Natural killer cell treated with Interleukin-12 subunit alpha and Interleukin-12 subunit beta and Interleukin-15 and Interleukin-18, amount 100 ng/mL, for 72 hours (primary cell): ENCODE measurements around the gene WNT5A. TPM values are rescaled to one million over a fixed set of nuclear protein-coding genes. Genes with fewer than 3 reads are reported as not detected.

Experiments used
- ATAC-seq, 2 donors: fragments of 150-1000 bp; cut with Tn5 transposase in 1 of 2; sonication (Bioruptor Pico), chemical (Tn5 transposase) in 1 of 2; 2 replicates each; pipeline ENCODE4 v1.10.0; 2021
- DNase-seq: peaks from one replicate; pipeline ENCODE4 v3.0.0; 2022; ENCODE audit warnings: low spot score
- H3K27ac Mint-ChIP-seq, 2 donors: 1 replicate in 1 of 2; 2 replicates in 1 of 2; pipeline ENCODE4 v1.8.0; 2022; ENCODE audit warnings: mixed read lengths in 2 of 2, mild to moderate bottlenecking in 1 of 2, moderate library complexity in 1 of 2
- H3K27me3 Mint-ChIP-seq, 2 donors: 1 replicate in 1 of 2; 2 replicates in 1 of 2; pipeline ENCODE4 v1.8.0; 2022; ENCODE audit warnings: mixed read lengths in 2 of 2
- H3K36me3 Mint-ChIP-seq: one replicate; pipeline ENCODE4 v1.8.0; 2022; ENCODE audit warnings: mixed read lengths
- H3K4me1 Mint-ChIP-seq, 2 donors: 1 replicate in 1 of 2; 2 replicates in 1 of 2; pipeline ENCODE4 v1.8.0; 2022; ENCODE audit warnings: low read depth in 2 of 2, mixed read lengths in 2 of 2, mild to moderate bottlenecking in 1 of 2
- H3K4me3 Mint-ChIP-seq: one replicate; pipeline ENCODE4 v1.8.0; 2022; ENCODE audit warnings: mixed read lengths
- H3K9me3 Mint-ChIP-seq: 2 replicates; pipeline ENCODE4 v1.8.0; 2022; ENCODE audit warnings: mixed read lengths
- total RNA-seq, 2 donors: library from RNA; stranded (reverse); gene quantifications; one replicate each; pipeline ENCODE4 v1.2.3, GENCODE V29; 2022

The WNT5A gene
- total RNA-seq, 2 donors from 2014 or later: not detected

DNA sequence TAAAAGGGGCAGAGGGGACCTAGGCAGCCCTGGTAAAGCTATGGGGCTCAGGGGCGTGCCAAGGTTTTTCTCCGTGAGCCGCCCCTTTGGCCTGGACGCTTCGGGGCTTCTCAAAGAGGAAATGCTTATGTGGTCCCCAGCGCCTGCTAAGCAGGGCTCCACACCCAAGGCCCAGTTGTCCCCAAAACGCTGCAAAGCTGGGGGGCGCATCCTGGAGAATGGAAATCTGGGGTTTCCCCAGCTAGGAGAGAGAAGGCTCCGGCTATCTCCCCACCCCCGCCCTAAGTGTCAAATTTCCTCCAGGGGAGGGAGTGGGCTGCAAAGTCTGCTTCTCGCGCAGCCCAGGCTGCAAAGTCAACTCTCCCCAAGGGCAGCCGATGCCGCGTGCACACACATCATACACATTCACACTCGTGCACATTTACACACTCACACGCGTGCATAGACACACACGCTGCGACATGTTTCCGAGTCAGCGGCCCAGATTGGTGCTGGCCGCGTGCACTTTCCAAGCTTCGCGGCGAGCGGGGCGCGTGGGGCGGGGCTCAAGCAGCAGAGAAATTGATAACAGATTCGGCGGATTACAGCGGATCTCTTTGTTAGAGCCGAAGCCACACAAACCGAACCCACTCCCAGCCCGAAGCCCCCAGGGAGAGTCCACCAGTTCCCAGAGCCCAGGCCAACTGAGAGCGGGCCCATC is 4.5 kb downstream of the WNT5A start:
- Mint-ChIP-seq H3K36me3 (peaks cover 6% of the 10 kb centered on the region), H3K27me3 (peaks cover 44 to 55% of the 10 kb centered on the region in 2 donors), H3K4me3 (no peak overlapping the region), H3K27ac (no peak overlapping the region), H3K4me1 (no peaks in the 10 kb centered on the region), H3K9me3 (no peaks in the 10 kb centered on the region)
- ATAC-seq (no peak), DNase-seq (no peak)

DNA sequence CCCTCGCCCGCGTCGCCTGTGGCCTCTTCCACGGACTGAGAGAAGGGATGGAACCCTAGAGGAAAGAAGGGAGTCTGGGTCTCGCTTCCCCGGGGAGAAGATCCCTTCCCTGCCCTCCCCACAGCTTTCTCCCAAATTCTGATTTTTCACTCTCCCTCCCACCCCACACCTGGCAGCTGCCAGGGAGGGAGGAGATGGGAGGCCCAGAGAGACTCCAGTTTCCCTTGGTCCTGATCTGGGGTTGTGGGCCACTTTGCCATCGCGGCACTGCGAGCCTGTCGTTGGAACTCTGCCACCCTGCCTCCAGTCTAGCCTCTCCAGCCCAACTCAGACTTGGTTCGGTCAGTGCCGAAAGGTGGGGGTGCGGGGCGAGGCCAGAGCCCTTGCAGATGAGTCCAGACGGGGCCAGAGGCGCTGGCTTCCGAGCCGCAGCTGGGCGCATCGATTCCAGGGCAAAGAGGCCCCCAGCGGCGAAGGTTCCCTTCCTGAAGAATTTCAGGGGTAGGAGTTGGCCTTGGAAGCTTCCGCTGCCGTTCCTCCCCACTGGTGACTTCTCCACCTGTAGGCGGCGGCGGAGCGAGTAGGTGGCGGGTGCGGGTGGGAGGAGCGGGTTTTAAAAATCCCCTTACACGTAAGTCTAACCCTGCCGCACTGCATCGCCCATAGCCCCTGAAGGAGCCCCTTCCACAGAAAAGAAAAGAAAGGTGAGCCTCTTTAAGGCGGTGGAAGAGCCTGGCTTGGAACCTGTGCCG is 5.2 kb downstream of the WNT5A start:
- Mint-ChIP-seq H3K4me3 (no peak overlapping the region), H3K27ac (no peak overlapping the region), H3K4me1 (no peaks in the 10 kb centered on the region), H3K27me3 (peaks cover 47 to 60% of the 10 kb centered on the region in 2 donors), H3K9me3 (no peaks in the 10 kb centered on the region), H3K36me3 (peaks cover 6% of the 10 kb centered on the region)
- DNase-seq: no peak
- ATAC-seq: no peak

DNA sequence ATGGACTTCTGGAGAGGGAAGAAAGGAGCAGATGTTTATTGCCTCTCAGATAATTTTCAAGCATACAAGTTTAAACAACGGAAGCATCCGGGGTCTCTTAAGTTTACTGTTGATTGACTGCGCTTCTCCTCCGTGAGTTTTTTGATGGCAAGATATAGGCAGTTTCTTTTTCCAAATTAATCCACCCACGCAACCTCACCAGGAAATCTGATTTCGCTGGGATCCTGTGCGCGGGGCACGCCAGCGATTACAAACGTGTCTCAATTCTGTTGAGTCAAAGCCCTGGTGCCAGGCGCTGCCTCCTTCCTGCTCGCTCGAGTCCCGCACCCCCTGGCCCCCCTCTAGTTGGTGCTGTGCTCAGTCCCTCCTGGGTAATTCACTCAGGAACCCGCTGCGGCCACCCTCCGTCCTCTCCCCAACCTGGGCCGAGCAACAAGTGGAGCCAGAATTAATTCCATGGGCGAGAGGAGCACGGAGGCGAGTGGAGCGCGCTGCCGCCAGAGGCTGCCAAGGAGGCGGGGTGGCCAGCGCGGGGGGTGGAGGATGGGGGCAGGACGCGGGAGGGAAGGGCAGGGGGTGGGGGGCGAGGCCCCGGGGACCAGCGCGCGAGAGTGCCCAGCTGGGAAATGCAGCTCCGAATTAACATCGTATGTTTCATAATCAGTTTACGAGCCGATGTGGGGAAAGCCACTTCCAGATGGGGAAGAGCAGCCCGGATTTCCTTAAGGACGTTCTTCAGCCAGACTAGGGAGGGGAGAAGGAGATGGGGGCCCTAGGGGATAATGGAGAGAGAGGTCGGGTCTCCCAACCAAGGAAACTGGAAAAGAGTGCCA is 6.0 kb downstream of the WNT5A start:
- DNase-seq (no peak), ATAC-seq (peak in 1 of 2 donors; percentile 17)
- H3K36me3 Mint-ChIP-seq: peaks cover 6% of the 10 kb centered on the region
- H3K4me1 Mint-ChIP-seq: no peaks in the 10 kb centered on the region
- H3K4me3 Mint-ChIP-seq: no peak overlapping the region
- H3K9me3 Mint-ChIP-seq: no peaks in the 10 kb centered on the region
- peaks cover 42 to 55% of the 10 kb centered on the region in 2 donors for H3K27me3 Mint-ChIP-seq
- no peak overlapping the region for H3K27ac Mint-ChIP-seq

DNA sequence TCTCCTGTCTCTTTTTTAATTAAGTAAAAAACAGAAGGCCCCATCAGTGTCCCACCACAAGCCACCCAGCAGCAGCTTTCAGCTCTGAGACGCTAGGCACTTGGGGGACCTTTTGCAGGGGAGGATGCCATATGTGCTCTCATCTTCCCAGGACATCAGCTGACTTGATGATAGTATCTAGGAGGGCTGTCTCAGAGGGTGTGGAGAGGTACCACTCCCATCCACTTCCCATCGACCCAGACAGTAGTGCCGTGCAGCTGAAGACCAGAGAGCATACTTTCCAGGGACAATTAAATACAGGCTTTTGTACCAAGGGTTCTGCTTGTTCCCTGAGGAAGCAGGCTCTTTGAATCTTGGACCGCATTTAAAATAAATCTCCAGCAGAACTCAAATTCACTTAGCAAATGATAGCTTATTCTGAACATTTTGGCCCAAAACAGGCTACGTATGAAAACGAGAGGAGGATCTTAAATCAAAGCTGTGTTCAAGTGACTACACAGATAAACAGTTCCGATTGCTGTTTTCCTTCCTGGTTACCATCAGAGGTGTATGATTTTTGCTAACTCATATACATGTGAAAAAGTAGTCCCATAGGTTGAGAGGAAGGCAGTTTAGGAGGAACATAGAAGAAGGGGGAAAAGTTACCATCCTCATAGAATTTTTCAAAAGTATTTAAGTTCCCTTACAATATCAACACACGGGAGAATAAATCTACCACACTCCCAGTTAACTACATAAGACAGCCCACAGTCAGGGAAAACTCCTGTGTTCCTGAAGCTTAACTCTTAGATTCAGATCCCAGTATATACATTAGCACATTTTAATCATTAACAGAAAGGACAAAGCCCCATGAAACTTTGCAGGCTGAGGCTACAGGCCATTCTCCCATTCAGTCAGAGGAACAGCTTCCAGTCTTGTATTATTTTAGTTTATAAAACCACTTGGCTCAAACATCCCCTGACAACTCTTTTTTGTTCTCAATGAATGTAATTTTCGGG is 9.5 kb downstream of the WNT5A start:
- Mint-ChIP-seq H3K4me1 (no peaks in the 10 kb centered on the region), H3K9me3 (no peaks in the 10 kb centered on the region), H3K27ac (no peak overlapping the region), H3K4me3 (no peak overlapping the region), H3K36me3 (no peaks in the 10 kb centered on the region), H3K27me3 (peaks cover 27 to 41% of the 10 kb centered on the region in 2 donors)
- no peak for DNase-seq
- ATAC-seq: no peak

DNA sequence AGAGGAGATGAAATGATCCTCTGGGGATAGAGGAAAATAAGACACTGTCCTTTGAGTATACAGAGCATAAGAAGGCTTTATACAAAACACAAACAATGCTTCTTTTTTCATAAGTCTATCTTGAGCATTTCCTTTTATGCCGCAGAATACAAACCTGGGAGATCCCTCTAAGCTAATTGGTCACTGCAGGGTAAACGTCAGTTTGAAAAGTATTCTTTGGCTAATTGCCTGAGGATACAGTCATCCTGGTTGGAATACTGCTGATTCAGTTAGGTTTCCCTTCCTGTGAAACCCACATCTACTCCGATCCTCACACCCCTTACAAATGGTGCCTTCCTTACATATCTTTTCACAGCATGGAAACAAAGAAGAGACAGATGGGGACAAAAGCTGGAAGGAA is 10.6 kb downstream of the WNT5A start:
- ATAC-seq: no peak
- no peaks in the 10 kb centered on the region for H3K4me1 Mint-ChIP-seq
- no peak overlapping the region for H3K4me3 Mint-ChIP-seq
- H3K27me3 Mint-ChIP-seq: peaks cover 26 to 41% of the 10 kb centered on the region in 2 donors
- no peaks in the 10 kb centered on the region for H3K36me3 Mint-ChIP-seq
- DNase-seq: no peak
- H3K27ac Mint-ChIP-seq: no peak overlapping the region
- no peaks in the 10 kb centered on the region for H3K9me3 Mint-ChIP-seq

DNA sequence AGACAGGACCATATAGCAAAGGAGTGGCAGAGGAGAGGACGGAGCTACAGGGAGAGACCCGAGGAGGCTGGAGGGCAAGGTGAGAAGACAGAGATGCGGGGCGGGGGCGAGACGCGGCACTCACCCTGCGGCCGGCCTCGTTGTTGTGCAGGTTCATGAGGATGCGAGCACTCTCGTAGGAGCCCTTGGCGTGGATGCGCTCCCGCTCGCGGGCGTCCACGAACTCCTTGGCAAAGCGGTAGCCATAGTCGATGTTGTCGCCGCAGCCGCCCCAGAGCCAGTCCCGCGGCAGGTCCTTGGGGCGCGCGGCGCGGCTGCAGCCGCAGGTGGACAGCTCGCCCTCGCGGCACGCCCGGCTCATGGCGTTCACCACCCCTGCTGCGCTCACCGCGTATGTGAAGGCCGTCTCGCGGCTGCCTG is 12.9 kb downstream of the WNT5A start:
- H3K4me3 Mint-ChIP-seq: no peak overlapping the region
- peak in 1 of 2 donors; percentile 28 for ATAC-seq
- H3K36me3 Mint-ChIP-seq: no peaks in the 10 kb centered on the region
- H3K27ac Mint-ChIP-seq: no peak overlapping the region
- peaks cover 9 to 23% of the 10 kb centered on the region in 2 donors for H3K27me3 Mint-ChIP-seq
- no peaks in the 10 kb centered on the region for H3K4me1 Mint-ChIP-seq
- H3K9me3 Mint-ChIP-seq: no peaks in the 10 kb centered on the region
- DNase-seq: no peak

DNA sequence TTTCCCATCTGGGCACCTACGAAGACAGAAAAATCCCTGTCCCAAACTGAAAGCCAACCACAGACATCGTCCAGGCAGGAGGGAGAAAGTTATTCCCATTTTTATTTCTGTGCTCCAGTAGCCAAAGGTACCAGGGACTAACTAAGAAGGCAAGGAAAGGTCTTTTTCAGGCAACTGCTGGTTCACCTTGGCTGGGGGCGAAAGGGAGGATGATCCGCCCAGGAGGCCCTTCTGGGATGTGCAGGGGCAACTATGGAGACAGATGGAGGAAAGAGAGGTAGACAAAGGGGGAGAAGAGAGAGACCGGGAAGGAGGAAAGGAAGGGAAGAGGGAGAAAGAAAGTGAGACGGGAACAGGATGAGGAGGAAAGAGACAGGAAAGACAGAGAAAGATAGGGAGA is 13.3 kb downstream of the WNT5A start:
- DNase-seq (no peak), ATAC-seq (no peak)
- Mint-ChIP-seq H3K27ac (no peak overlapping the region), H3K36me3 (no peaks in the 10 kb centered on the region), H3K4me1 (no peaks in the 10 kb centered on the region), H3K27me3 (peaks cover 9 to 23% of the 10 kb centered on the region in 2 donors), H3K9me3 (no peaks in the 10 kb centered on the region), H3K4me3 (no peak overlapping the region)

DNA sequence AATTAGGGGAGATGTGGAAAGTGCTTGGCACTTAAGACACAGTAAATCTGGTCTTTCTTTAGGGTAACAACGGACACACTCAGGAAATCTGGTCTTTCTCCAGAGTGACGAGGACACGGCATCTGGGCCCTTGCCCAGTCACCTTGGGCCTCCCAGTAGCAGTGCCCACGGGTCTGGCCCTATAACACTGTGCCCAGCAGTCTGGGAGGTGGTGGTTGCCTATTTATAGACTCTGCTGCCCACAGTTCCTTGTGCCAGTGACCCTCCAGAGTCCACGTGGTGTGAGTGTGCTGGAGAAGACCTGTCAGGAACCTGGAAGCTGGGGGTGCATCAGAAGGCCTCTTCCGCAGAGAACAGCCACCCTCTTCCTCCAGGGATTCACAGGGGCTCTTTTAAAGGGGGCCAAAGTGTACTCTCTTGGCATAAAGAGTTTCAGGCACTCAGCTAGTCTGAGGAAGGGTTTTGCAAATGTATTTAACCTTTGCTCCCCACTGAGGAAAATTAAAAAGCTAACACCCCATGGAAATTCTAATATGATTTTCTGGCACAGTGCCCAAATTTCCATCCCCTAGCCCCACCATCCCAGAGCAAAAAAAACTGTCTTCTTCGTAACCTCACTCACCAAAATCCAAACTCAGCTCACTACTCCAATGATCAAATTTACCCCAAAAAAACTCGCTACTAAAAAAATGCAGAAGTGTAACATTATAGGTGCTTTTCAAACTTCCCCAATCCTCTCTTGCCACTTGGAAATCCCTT is 15.4 kb downstream of the WNT5A start:
- no peaks in the 10 kb centered on the region for H3K4me1 Mint-ChIP-seq
- no peak for ATAC-seq
- peaks cover 5 to 15% of the 10 kb centered on the region in 2 donors for H3K27me3 Mint-ChIP-seq
- H3K27ac Mint-ChIP-seq: no peak overlapping the region
- no peak for DNase-seq
- H3K36me3 Mint-ChIP-seq: no peaks in the 10 kb centered on the region
- H3K9me3 Mint-ChIP-seq: no peaks in the 10 kb centered on the region
- no peak overlapping the region for H3K4me3 Mint-ChIP-seq

DNA sequence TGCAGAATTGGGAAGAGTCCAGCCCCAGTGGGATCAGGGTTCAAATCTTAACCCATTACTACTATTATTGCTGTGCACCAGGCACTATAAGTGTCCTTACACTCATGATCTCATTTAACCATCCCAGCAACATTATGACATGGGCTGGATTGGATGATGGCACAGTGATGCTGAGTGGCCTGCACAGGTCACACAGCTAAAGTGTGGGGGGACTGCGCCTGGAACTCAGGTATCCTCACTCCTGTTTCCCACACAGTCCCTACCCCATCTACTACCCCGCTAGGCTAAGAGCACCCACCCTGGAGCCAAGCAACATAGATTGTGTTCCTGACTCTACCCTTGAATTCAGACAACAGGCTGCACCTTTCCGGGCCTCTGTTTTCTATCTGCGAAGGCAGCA is 16.0 kb downstream of the WNT5A start:
- H3K9me3 Mint-ChIP-seq: no peaks in the 10 kb centered on the region
- no peak overlapping the region for H3K27ac Mint-ChIP-seq
- no peak overlapping the region for H3K4me3 Mint-ChIP-seq
- H3K36me3 Mint-ChIP-seq: no peaks in the 10 kb centered on the region
- no peak for ATAC-seq
- no peak for DNase-seq
- peaks cover 5 to 14% of the 10 kb centered on the region in 2 donors for H3K27me3 Mint-ChIP-seq
- H3K4me1 Mint-ChIP-seq: no peaks in the 10 kb centered on the region

DNA sequence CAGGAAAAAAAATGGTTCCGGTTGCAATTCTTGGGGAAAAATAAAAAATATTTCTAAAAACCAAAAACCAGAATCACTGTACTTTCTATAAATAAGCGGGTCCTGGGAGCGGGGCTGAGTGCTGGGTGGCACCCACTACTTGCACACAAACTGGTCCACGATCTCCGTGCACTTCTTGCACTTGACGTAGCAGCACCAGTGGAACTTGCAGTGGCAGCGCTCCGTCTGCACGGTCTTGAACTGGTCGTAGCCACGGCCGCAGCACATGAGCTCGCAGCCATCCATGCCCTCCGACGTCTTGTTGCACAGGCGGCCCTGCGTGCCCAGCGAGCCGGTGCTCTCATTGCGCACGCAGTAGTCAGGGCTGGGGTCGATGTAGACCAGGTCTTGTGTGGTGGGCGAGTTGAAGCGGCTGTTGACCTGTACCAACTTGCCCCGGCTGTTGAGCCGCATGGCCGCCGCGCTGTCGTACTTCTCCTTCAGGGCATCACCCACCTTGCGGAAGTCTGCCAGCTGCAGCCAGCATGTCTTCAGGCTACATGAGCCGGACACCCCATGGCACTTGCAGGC is 17.1 kb downstream of the WNT5A start:
- Mint-ChIP-seq H3K36me3 (no peaks in the 10 kb centered on the region), H3K9me3 (peaks cover 2% of the 10 kb centered on the region), H3K4me3 (no peak overlapping the region), H3K4me1 (no peaks in the 10 kb centered on the region), H3K27me3 (peaks cover 5 to 8% of the 10 kb centered on the region in 2 donors), H3K27ac (no peak overlapping the region)
- no peak for DNase-seq
- ATAC-seq: no peak

DNA sequence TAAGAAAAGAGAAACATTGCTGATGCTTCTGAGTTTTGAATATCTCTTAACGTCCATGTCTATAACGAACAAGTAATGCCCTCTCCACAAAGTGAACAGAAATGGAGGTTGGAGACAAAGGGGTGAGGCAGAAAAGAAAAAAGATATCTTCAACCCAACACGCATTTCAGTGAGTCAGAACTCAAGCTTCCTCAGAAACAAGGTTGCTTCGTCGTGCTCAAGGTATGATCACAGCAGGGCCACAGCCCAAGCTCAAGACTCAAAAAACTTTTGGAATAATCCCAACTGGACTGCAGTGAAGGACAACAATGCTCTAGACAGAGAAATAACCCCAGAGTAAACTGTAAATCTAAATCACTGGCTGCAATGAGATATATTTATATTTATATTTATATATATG is 18.9 kb downstream of the WNT5A start:
- H3K36me3 Mint-ChIP-seq: no peaks in the 10 kb centered on the region

DNA sequence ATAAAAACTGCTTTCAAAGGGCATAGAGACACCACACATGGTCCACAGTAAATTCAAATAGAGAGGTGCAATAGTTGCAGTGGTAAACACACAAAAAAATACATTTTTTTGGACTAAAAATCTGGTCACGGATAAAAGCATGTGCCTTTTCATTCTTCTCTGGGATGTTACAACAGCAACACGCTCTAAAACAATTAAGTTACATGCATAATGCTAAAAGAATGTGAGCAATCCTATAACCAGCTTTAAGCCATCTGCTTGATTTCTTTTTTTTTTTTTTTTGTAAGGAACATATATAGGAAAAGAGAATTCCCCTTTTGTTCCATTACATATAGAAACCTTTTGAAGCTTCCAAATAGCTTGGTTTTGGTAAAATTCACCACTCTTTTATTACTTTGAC is 20.0 kb downstream of the WNT5A start:
- Mint-ChIP-seq H3K36me3 (no peaks in the 10 kb centered on the region), H3K9me3 (peaks cover 2% of the 10 kb centered on the region), H3K27ac (no peak overlapping the region), H3K4me3 (no peak overlapping the region), H3K4me1 (no peaks in the 10 kb centered on the region), H3K27me3 (no peaks in the 10 kb centered on the region)
- DNase-seq (no peak), ATAC-seq (no peak)

More for the DNA sequence above, 18.9 kb downstream of the WNT5A start:
- no peak overlapping the region for H3K4me3 Mint-ChIP-seq
- H3K27me3 Mint-ChIP-seq: peaks cover 0 to 2% of the 10 kb centered on the region in 2 donors
- H3K4me1 Mint-ChIP-seq: no peaks in the 10 kb centered on the region
- ATAC-seq (no peak), DNase-seq (no peak)
- H3K27ac Mint-ChIP-seq: no peak overlapping the region
- peaks cover 2% of the 10 kb centered on the region for H3K9me3 Mint-ChIP-seq
